ENCODE data around the gene SS18L1.

The SS18L1 gene

GRCh38 chr20:62211769-62212288, 68.3 kb downstream of the SS18L1 start:
- CTCF ChIA-PET: interaction anchor here (1.0 kb wide), 1 partner anchor 13 kb away, joined by 3 read pairs; no protein-coding TSS in a partner anchor
- POLR2A ChIA-PET: no interaction called here
- 73% methylated on average over 6 of the region's 9 CpGs for WGBS (ENCODE audit: insufficient coverage)

DNA sequence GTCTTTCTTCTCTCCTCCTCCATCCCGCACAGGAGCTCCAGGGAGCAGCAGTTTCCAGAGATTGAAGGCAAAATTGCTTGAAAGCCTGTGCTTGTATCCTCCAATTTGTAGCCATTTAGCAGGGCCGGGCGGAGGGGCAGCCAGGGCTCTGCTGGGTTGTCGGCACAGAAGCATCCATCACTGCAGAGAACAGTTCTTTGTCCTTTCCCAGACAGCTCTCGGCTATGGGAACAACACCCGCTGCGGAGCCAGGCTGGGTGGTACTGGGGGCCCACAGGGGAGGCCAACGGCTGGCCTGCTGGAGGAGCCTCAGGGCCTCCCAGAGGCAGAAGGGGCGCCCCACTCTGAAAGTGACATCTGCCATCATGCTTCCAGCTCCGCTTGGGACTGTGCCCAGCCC, 68.7 kb downstream of the SS18L1 start:
- no peak overlapping the region for H3K27ac ChIP-seq (ENCODE audit: insufficient read depth in 1 of 2, low read depth in 1 of 2, low read length in 2 of 2, poor library complexity in 1 of 2, severe bottlenecking in 2 of 2)
- H3K4me1 ChIP-seq (ENCODE audit: control extremely low read depth in 1 of 4, control insufficient read depth in 4 of 4, insufficient read depth in 4 of 4, low read length in 3 of 4): peaks cover 0 to under 1% (median 0%) of the 10 kb centered on the region in 4 experiments
- peaks cover 0 to 70% (median 6%) of the 10 kb centered on the region in 5 experiments for H3K27me3 ChIP-seq (replicated peaks in 2 of 5; ENCODE audit: control insufficient read depth in 4 of 5, insufficient read depth in 5 of 5, low read length in 4 of 5)
- H3K4me3 ChIP-seq (ENCODE audit: control insufficient read depth in 1 of 7, extremely low read depth in 1 of 7, insufficient read depth in 4 of 7, low read depth in 2 of 7, low read length in 6 of 7): no peak overlapping the region
- ChIA-PET CTCF (interaction anchor here (1.0 kb wide), 1 partner anchor 14 kb away, joined by 3 read pairs; no protein-coding TSS in a partner anchor), POLR2A (no interaction called here)
- no peak for DNase-seq
- 49% methylated on average over 10 of the region's 10 CpGs for WGBS (ENCODE audit: insufficient coverage)
- H3K9me3 ChIP-seq (ENCODE audit: control extremely low read depth in 1 of 5, control insufficient read depth in 4 of 5, insufficient read depth in 2 of 5, low read depth in 1 of 5, low read length in 4 of 5): no peaks in the 10 kb centered on the region
- H3K36me3 ChIP-seq (ENCODE audit: control insufficient read depth in 4 of 4, insufficient read depth in 4 of 4, low read length in 3 of 4): peaks cover 0 to 1% (median 0%) of the 10 kb centered on the region in 4 experiments

More at GRCh38 chr20:62211769-62212288, 68.3 kb downstream of the SS18L1 start:
- Histone ChIP-seq H3K4me1 (ENCODE audit: control extremely low read depth in 1 of 4, control insufficient read depth in 4 of 4, insufficient read depth in 4 of 4, low read length in 3 of 4) (no peaks in the 10 kb centered on the region), H3K9me3 (ENCODE audit: control extremely low read depth in 1 of 5, control insufficient read depth in 4 of 5, insufficient read depth in 2 of 5, low read depth in 1 of 5, low read length in 4 of 5) (no peaks in the 10 kb centered on the region), H3K36me3 (ENCODE audit: control insufficient read depth in 4 of 4, insufficient read depth in 4 of 4, low read length in 3 of 4) (peaks cover 0 to 3% (median 0%) of the 10 kb centered on the region in 4 experiments), H3K4me3 (ENCODE audit: control insufficient read depth in 1 of 7, extremely low read depth in 1 of 7, insufficient read depth in 4 of 7, low read depth in 2 of 7, low read length in 6 of 7) (no peak overlapping the region), H3K27ac (ENCODE audit: insufficient read depth in 1 of 2, low read depth in 1 of 2, low read length in 2 of 2, poor library complexity in 1 of 2, severe bottlenecking in 2 of 2) (no peak overlapping the region), H3K27me3 (replicated peaks in 2 of 5; ENCODE audit: control insufficient read depth in 4 of 5, insufficient read depth in 5 of 5, low read length in 4 of 5) (peaks cover 0 to 66% (median 4%) of the 10 kb centered on the region in 5 experiments)
- DNase-seq: no peak

DNA sequence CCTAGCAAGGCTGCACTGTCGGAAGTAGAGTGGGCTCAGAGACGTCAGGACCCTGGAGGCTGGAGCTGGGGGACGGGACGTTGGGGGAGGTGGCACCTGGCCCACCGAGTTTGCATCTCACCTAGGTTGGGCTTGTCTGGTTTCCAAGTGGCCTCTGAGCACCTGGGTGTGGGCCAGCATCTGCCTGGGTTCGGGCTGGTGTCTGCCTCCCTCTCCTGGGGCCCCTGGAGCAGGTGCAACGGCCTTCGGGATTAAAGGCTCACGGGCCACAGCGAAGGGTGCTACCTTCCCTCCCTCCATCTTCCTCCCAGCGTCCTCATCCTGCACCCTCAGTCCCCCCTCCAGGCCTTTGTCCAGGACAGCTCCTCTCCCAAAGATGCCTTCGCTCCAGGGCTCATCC, 70.5 kb downstream of the SS18L1 start:
- WGBS (ENCODE audit: insufficient coverage): 75% methylated on average over 12 of the region's 12 CpGs
- no peak for DNase-seq
- POLR2A ChIA-PET: no interaction called here
- Histone ChIP-seq H3K9me3 (ENCODE audit: control extremely low read depth in 1 of 5, control insufficient read depth in 4 of 5, insufficient read depth in 2 of 5, low read depth in 1 of 5, low read length in 4 of 5) (no peaks in the 10 kb centered on the region), H3K4me1 (ENCODE audit: control extremely low read depth in 1 of 4, control insufficient read depth in 4 of 4, insufficient read depth in 4 of 4, low read length in 3 of 4) (peaks cover 0 to 2% (median 0%) of the 10 kb centered on the region in 4 experiments), H3K36me3 (ENCODE audit: control insufficient read depth in 4 of 4, insufficient read depth in 4 of 4, low read length in 3 of 4) (no peaks in the 10 kb centered on the region), H3K4me3 (ENCODE audit: control insufficient read depth in 1 of 7, extremely low read depth in 1 of 7, insufficient read depth in 4 of 7, low read depth in 2 of 7, low read length in 6 of 7) (no peak overlapping the region), H3K27ac (ENCODE audit: insufficient read depth in 1 of 2, low read depth in 1 of 2, low read length in 2 of 2, poor library complexity in 1 of 2, severe bottlenecking in 2 of 2) (no peak overlapping the region), H3K27me3 (replicated peaks in 2 of 5; ENCODE audit: control insufficient read depth in 4 of 5, insufficient read depth in 5 of 5, low read length in 4 of 5) (peaks cover 0 to 88% (median 14%) of the 10 kb centered on the region in 5 experiments)
- CTCF ChIA-PET: no interaction called here

DNA sequence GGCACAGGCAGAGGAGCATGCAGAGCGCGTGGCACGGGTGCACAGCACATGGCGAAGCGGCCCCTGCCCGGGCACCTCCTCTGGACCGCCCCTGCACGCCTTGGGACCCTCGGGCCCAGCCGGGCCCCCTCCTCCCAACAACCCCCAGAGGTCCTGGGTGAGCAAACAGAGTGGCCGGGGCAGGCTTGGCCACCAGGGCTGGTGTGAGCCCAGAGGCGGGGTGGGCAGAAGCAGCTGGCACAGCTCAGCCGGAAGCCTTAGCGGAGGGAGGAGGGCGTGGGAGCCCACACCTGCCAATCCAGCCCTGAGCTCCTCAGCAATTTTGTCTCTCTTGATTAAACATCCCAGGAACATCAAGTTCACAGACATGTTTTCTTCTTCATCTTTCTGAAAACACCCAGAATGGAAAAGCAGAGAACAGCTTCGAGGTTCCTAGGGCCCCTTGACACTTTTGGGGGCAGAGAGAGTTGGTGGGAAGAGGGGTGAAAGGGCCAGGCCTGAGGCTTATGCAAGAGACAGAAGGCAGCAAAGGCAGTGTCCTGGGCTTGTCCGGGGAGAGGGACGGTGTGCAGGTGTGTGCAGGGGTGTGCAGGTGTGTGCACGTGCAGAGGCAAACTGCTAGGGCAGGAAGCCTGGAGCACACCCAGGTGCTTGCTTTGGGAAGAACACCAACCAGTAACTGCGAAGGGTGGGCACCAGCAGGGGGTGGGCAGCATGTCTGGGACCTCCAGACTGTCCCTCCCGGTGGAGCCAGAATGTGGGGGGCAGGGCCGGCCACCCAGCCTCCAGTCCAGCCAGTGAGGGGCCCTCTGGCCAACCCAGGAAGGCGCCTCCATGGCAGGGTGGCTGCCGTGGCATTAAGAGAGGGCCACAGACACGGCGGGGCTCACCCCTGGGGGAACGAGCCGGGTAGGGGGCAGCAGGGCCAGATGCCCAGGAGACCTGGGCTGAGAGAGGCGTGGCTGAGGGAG, 71.7 kb downstream of the SS18L1 start:
- Histone ChIP-seq H3K9me3 (ENCODE audit: control extremely low read depth in 1 of 5, control insufficient read depth in 4 of 5, insufficient read depth in 2 of 5, low read depth in 1 of 5, low read length in 4 of 5) (no peaks in the 10 kb centered on the region), H3K4me3 (ENCODE audit: control insufficient read depth in 1 of 7, extremely low read depth in 1 of 7, insufficient read depth in 4 of 7, low read depth in 2 of 7, low read length in 6 of 7) (no peak overlapping the region), H3K4me1 (ENCODE audit: control extremely low read depth in 1 of 4, control insufficient read depth in 4 of 4, insufficient read depth in 4 of 4, low read length in 3 of 4) (peaks cover 0 to 9% (median 6%) of the 10 kb centered on the region in 4 experiments), H3K36me3 (ENCODE audit: control insufficient read depth in 4 of 4, insufficient read depth in 4 of 4, low read length in 3 of 4) (no peaks in the 10 kb centered on the region), H3K27ac (ENCODE audit: insufficient read depth in 1 of 2, low read depth in 1 of 2, low read length in 2 of 2, poor library complexity in 1 of 2, severe bottlenecking in 2 of 2) (no peak overlapping the region), H3K27me3 (replicated peaks in 2 of 5; ENCODE audit: control insufficient read depth in 4 of 5, insufficient read depth in 5 of 5, low read length in 4 of 5) (peaks cover 0 to 83% (median 15%) of the 10 kb centered on the region in 5 experiments)
- 91% methylated on average over 17 of the region's 29 CpGs for WGBS (ENCODE audit: insufficient coverage)
- ChIA-PET CTCF (no interaction called here), POLR2A (no interaction called here)
- DNase-seq: no peak

- peaks cover 0 to 83% (median 15%) of the 10 kb centered on the region in 5 experiments for H3K27me3 ChIP-seq (replicated peaks in 2 of 5; ENCODE audit: control insufficient read depth in 4 of 5, insufficient read depth in 5 of 5, low read length in 4 of 5)
- no peak overlapping the region for H3K4me3 ChIP-seq (ENCODE audit: control insufficient read depth in 1 of 7, extremely low read depth in 1 of 7, insufficient read depth in 4 of 7, low read depth in 2 of 7, low read length in 6 of 7)
- WGBS (ENCODE audit: insufficient coverage): 86% methylated on average over 30 of the region's 40 CpGs
- H3K36me3 ChIP-seq (ENCODE audit: control insufficient read depth in 4 of 4, insufficient read depth in 4 of 4, low read length in 3 of 4): no peaks in the 10 kb centered on the region
- ChIA-PET CTCF (no interaction called here), POLR2A (no interaction called here)
- no peaks in the 10 kb centered on the region for H3K9me3 ChIP-seq (ENCODE audit: control extremely low read depth in 1 of 5, control insufficient read depth in 4 of 5, insufficient read depth in 2 of 5, low read depth in 1 of 5, low read length in 4 of 5)
- DNase-seq: no peak
- peaks cover 0 to 17% (median 11%) of the 10 kb centered on the region in 4 experiments for H3K4me1 ChIP-seq (ENCODE audit: control extremely low read depth in 1 of 4, control insufficient read depth in 4 of 4, insufficient read depth in 4 of 4, low read length in 3 of 4)
- no peak overlapping the region for H3K27ac ChIP-seq (ENCODE audit: insufficient read depth in 1 of 2, low read depth in 1 of 2, low read length in 2 of 2, poor library complexity in 1 of 2, severe bottlenecking in 2 of 2)
Observed at GRCh38 chr20:62215991-62216635, 72.5 kb downstream of the SS18L1 start.

GRCh38 chr20:62216636-62217566, 73.3 kb downstream of the SS18L1 start:
- Histone ChIP-seq H3K4me3 (ENCODE audit: control insufficient read depth in 1 of 7, extremely low read depth in 1 of 7, insufficient read depth in 4 of 7, low read depth in 2 of 7, low read length in 6 of 7) (no peak overlapping the region), H3K4me1 (ENCODE audit: control extremely low read depth in 1 of 4, control insufficient read depth in 4 of 4, insufficient read depth in 4 of 4, low read length in 3 of 4) (peaks cover 0 to 21% (median 14%) of the 10 kb centered on the region in 4 experiments), H3K9me3 (ENCODE audit: control extremely low read depth in 1 of 5, control insufficient read depth in 4 of 5, insufficient read depth in 2 of 5, low read depth in 1 of 5, low read length in 4 of 5) (no peaks in the 10 kb centered on the region), H3K36me3 (ENCODE audit: control insufficient read depth in 4 of 4, insufficient read depth in 4 of 4, low read length in 3 of 4) (no peaks in the 10 kb centered on the region), H3K27ac (ENCODE audit: insufficient read depth in 1 of 2, low read depth in 1 of 2, low read length in 2 of 2, poor library complexity in 1 of 2, severe bottlenecking in 2 of 2) (no peak overlapping the region), H3K27me3 (replicated peaks in 2 of 5; ENCODE audit: control insufficient read depth in 4 of 5, insufficient read depth in 5 of 5, low read length in 4 of 5) (peaks cover 0 to 83% (median 19%) of the 10 kb centered on the region in 5 experiments)
- no peak for DNase-seq
- CTCF ChIA-PET: no interaction called here
- 73% methylated on average over 20 of the region's 26 CpGs for WGBS (ENCODE audit: insufficient coverage)
- POLR2A ChIA-PET: no interaction called here
